K562 (cell line): Measurements from ENCODE around the gene EMC9. TPM values are rescaled to one million over a fixed set of nuclear protein-coding genes. Genes with fewer than 3 reads are reported as not detected.
A peak's percentile ranks its signal among the peaks of the same experiment; 100 is the strongest.

ENCODE experiments used
- BRF1 ChIP-seq: IDR thresholded peaks from 3 replicates; pipeline ENCODE4 v1.6.1; 2011; ENCODE audit warnings: borderline replicate concordance, mild to moderate bottlenecking; ENCODE audit not compliant: insufficient read length; ENCODE audit errors: extremely low read depth
- HCFC1 ChIP-seq: IDR thresholded peaks from 2 replicates; pipeline ENCODE4 v1.6.1; 2012; ENCODE audit warnings: low read depth, low read length, improper control_type of control experiment
- HDAC3 ChIP-seq: fragments of 450-650 bp; IDR thresholded peaks from 2 replicates; pipeline ENCODE4 v1.6.1; 2018; ENCODE audit warnings: borderline replicate concordance, mild to moderate bottlenecking, moderate library complexity; ENCODE audit not compliant: partially characterized antibody
- HMBOX1 ChIP-seq: sonication (generic); IDR thresholded peaks from 2 replicates; pipeline ENCODE4 v1.6.1; 2016
- MAFG ChIP-seq: fragments of 450-650 bp; conservative IDR thresholded peaks from 2 replicates; pipeline ENCODE4 v1.6.1; 2016; ENCODE audit warnings: missing genetic modification characterization, missing compliant biosample characterization
- MCM3 ChIP-seq: fragments of 450-650 bp; IDR thresholded peaks from 2 replicates; pipeline ENCODE4 v1.6.1; 2016
- NFATC3 ChIP-seq: fragments of 450-650 bp; IDR thresholded peaks from 2 replicates; pipeline ENCODE4 v1.6.1; 2017; ENCODE audit warnings: mild to moderate bottlenecking
- NKRF ChIP-seq: fragments of 450-650 bp; IDR thresholded peaks from 2 replicates; pipeline ENCODE4 v1.6.1; 2016; ENCODE audit warnings: borderline replicate concordance
- OTX1 ChIP-seq: fragments of 450-650 bp; formaldehyde crosslinking; IDR thresholded peaks from 2 replicates; pipeline ENCODE4 v1.4.0; 2022; ENCODE audit warnings: mild to moderate bottlenecking
- PTTG1 ChIP-seq: fragments of 450-650 bp; IDR thresholded peaks from 2 replicates; pipeline ENCODE4 v1.6.1; 2016; ENCODE audit warnings: low read depth, mild to moderate bottlenecking, missing genetic modification characterization, missing compliant biosample characterization
- RAD21 ChIP-seq, 2 experiments: fragments of 250-450 bp in 1 of 2; fragments of 450-650 bp in 1 of 2; sonication (Bioruptor Pico) in 1 of 2; formaldehyde crosslinking in 1 of 2; IDR thresholded peaks in 1 of 2; conservative IDR thresholded peaks in 1 of 2; 2 replicates each; pipeline versions ENCODE4 v1.4.0 to v1.8.0; 2020 to 2022; ENCODE audit warnings: mild to moderate bottlenecking in 2 of 2, moderate library complexity in 1 of 2
- RBBP5 ChIP-seq: fragments of 200-600 bp; sonication (generic); IDR thresholded peaks from 2 replicates; pipeline ENCODE4 v1.6.1; 2012; ENCODE audit warnings: borderline replicate concordance, mild to moderate bottlenecking, low read length, control low read depth, inconsistent platforms; ENCODE audit not compliant: insufficient read depth, poor library complexity, severe bottlenecking
- RBM34 ChIP-seq: fragments of 200-400 bp; formaldehyde crosslinking; IDR thresholded peaks from 2 replicates; pipeline ENCODE4 v1.6.1; 2018; ENCODE audit warnings: low read length, borderline replicate concordance; ENCODE audit not compliant: insufficient read depth
- RHOXF2B ChIP-seq: fragments of 250-450 bp; sonication (Bioruptor Pico); conservative IDR thresholded peaks from 2 replicates; pipeline ENCODE4 v1.5.1; 2021
- SMAD3 ChIP-seq: fragments of 450-650 bp; formaldehyde crosslinking; conservative IDR thresholded peaks from 2 replicates; pipeline ENCODE4 v1.4.0; 2020; ENCODE audit warnings: mild to moderate bottlenecking
- STAT5A ChIP-seq: IDR thresholded peaks from 2 replicates; pipeline ENCODE4 v1.6.1; 2012; ENCODE audit warnings: low read length, inconsistent platforms, borderline replicate concordance
- STAT5B ChIP-seq: fragments of 250-450 bp; sonication (Bioruptor Pico); IDR thresholded peaks from 2 replicates; pipeline ENCODE4 v1.8.0; 2021; ENCODE audit warnings: mild to moderate bottlenecking, inconsistent platforms
- TGIF2 ChIP-seq: sonication (generic); formaldehyde crosslinking; IDR thresholded peaks from 2 replicates; pipeline ENCODE4 v1.8.1; 2022; ENCODE audit warnings: mild to moderate bottlenecking, missing genetic modification reagents, moderate library complexity
- XRCC5 ChIP-seq: fragments of 200-400 bp; formaldehyde crosslinking; IDR thresholded peaks from 2 replicates; pipeline ENCODE4 v1.6.1; 2017; ENCODE audit warnings: low read depth, mild to moderate bottlenecking, low read length
- ZNF263 ChIP-seq: sonication (generic); formaldehyde crosslinking; IDR thresholded peaks from 2 replicates; pipeline ENCODE4 v1.8.0; 2022; ENCODE audit warnings: mild to moderate bottlenecking, missing genetic modification reagents, borderline replicate concordance
- ZNF274 ChIP-seq: IDR thresholded peaks from 2 replicates; pipeline ENCODE4 v1.6.1; 2011; ENCODE audit warnings: low read depth, mild to moderate bottlenecking, low read length, moderate library complexity, borderline replicate concordance
- ZNF511 ChIP-seq: sonication (generic); formaldehyde crosslinking; IDR thresholded peaks from 2 replicates; pipeline ENCODE4 v1.8.0; 2022; ENCODE audit warnings: mild to moderate bottlenecking, missing genetic modification reagents
- ZNF584 ChIP-seq: fragments of 200-800 bp; sonication (Bioruptor generic); IDR thresholded peaks from 2 replicates; pipeline ENCODE4 v1.6.1; 2016; ENCODE audit warnings: low read depth, mild to moderate bottlenecking, missing genetic modification characterization, missing compliant biosample characterization
- ZNF586 ChIP-seq: fragments of 450-650 bp; formaldehyde crosslinking; conservative IDR thresholded peaks from 2 replicates; pipeline ENCODE4 v1.4.0; 2020; ENCODE audit warnings: mild to moderate bottlenecking, moderate library complexity
- ZNF785 ChIP-seq: fragments of 250-450 bp; sonication (Bioruptor Pico); IDR thresholded peaks from 2 replicates; pipeline ENCODE4 v1.4.0; 2020; ENCODE audit warnings: mild to moderate bottlenecking
- polyA plus RNA-seq, 8 experiments: library from polyadenylated mRNA; depleted of rRNA in 4 of 8; stranded (reverse) in 5 of 8; unstranded in 3 of 8; fragments of >200 nt; fragmentation: Nextera tagmentation in 2 of 8; fragmentation: Illumina TruSeq in 1 of 8; extraction: Ambion mirVana in 2 of 8; extraction: Trizol in 1 of 8; gene quantifications; 2 replicates each; pipeline versions ENCODE4 v1.2.1 to v1.2.3, GENCODE V29; 2011 to 2014; ENCODE audit warnings: inconsistent platforms in 1 of 8, missing spikeins in 1 of 8
- total RNA-seq, 7 experiments: library from RNA; depleted of rRNA in 6 of 7; stranded (reverse); fragments of >200 nt in 6 of 7; fragmentation: Illumina TruSeq in 2 of 7; extraction: Trizol in 2 of 7; gene quantifications; 2 replicates each; pipeline versions ENCODE4 v1.2.1 to v1.2.3, GENCODE V29; 2011 to 2021; ENCODE audit warnings: low replicate concordance in 1 of 7

EMC9 gene
- total and polyA plus RNA-seq, 9 of the 15 experiments (the other 6 are each of a cell fraction or from before 2014, with no cell fraction given): 3.1 to 13.2 (median 7.8) TPM

GRCh38 chr14:24160850-24161804 lies 19.7 kb upstream of the EMC9 start, which contains the start of gene IRF9 (continued):
- TF ChIP-seq ZNF263 (CRISPR knock-in tag): no peak
- TF ChIP-seq ZNF584 (CRISPR knock-in tag): no peak
- no peak for TF ChIP-seq RHOXF2B (CRISPR knock-in tag)
- no peak for TF ChIP-seq ZNF785 (CRISPR knock-in tag)
- TF ChIP-seq HCFC1: no peak
- 0 out of 2 replicates have a peak, but pooled peaks have one; percentile 5 for TF ChIP-seq SMAD3 (CRISPR knock-in tag)
- 0 out of 2 replicates have a peak, but pooled peaks have one; percentile 3 for TF ChIP-seq OTX1 (CRISPR knock-in tag)
- TF ChIP-seq STAT5A: peak; percentile 76
- no peak for TF ChIP-seq HMBOX1
- peak; percentile 82; the same call in 1 of the 2 replicates for TF ChIP-seq XRCC5
- TF ChIP-seq RBM34: no peak
- no peak for TF ChIP-seq STAT5B (CRISPR knock-in tag)
- TF ChIP-seq RAD21 (CRISPR knock-in tag; conservative IDR thresholded peaks at IDR 0.05 in 1 of 2, IDR thresholded peaks at IDR 0.05 in 1 of 2): peak; percentile 67
- TF ChIP-seq MAFG (tag): no peak
- TF ChIP-seq ZNF586 (CRISPR knock-in tag): no peak
- TF ChIP-seq NFATC3: no peak
- TF ChIP-seq ZNF274: no peak
- no peak for TF ChIP-seq ZNF511 (CRISPR knock-in tag)
- no peak for TF ChIP-seq MCM3
- no peak for TF ChIP-seq PTTG1 (tag)
- TF ChIP-seq RBBP5: no peak
- no peak for TF ChIP-seq NKRF
- no peak for TF ChIP-seq BRF1
- TF ChIP-seq TGIF2 (CRISPR knock-in tag): no peak
- no peak for TF ChIP-seq HDAC3
